Naive thymus-derived CD8-positive, alpha-beta T cell (primary cell): ENCODE data around the gene NUP205. TPM values are rescaled to one million over a fixed set of nuclear protein-coding genes. Genes with fewer than 3 reads are reported as not detected.

Experiments
- ATAC-seq, 2 donors: fragments of 150-1000 bp; cut with Tn5 transposase in 1 of 2; sonication (Bioruptor Pico), chemical (Tn5 transposase) in 1 of 2; 1 replicate in 1 of 2; 2 replicates in 1 of 2; pipeline ENCODE4 v1.10.0; 2021; ENCODE audit warnings: mild to moderate bottlenecking in 2 of 2, moderate library complexity in 2 of 2
- POLR2A ChIA-PET: fragments of 350-600 bp; sonication (Branson Sonifier 250); formaldehyde crosslinking; loops from one replicate; lab custom pipeline; 2021; ENCODE audit warnings: antibody characterized with exemption; lab: Charles Lee
- DNase-seq, 10 donors: peaks; one replicate each; pipeline versions ENCODE4 v3.0.0 to v3.0.0-alpha.2; 2020 to 2022
- H3K27ac Mint-ChIP-seq, 10 donors: one replicate each; pipeline ENCODE4 v1.8.0; 2020 to 2022; ENCODE audit warnings: mild to moderate bottlenecking in 10 of 10, mixed read lengths in 10 of 10, moderate library complexity in 4 of 10, inconsistent platforms in 1 of 10
- H3K27me3 Mint-ChIP-seq, 5 donors: one replicate each; pipeline ENCODE4 v1.8.0; 2021 to 2022; ENCODE audit warnings: mixed read lengths in 5 of 5
- H3K36me3 Mint-ChIP-seq, 3 donors: one replicate each; pipeline ENCODE4 v1.8.0; 2020 to 2022; ENCODE audit warnings: mixed read lengths in 3 of 3, mild to moderate bottlenecking in 2 of 3, inconsistent platforms in 1 of 3
- H3K4me1 Mint-ChIP-seq, 4 donors: one replicate each; pipeline ENCODE4 v1.8.0; 2021 to 2022; ENCODE audit warnings: mixed read lengths in 4 of 4
- H3K4me3 Mint-ChIP-seq, 10 donors: one replicate each; pipeline ENCODE4 v1.8.0; 2020 to 2022; ENCODE audit warnings: mild to moderate bottlenecking in 10 of 10, mixed read lengths in 10 of 10, moderate library complexity in 6 of 10, inconsistent platforms in 1 of 10
- H3K9me3 Mint-ChIP-seq, 9 donors: one replicate each; pipeline ENCODE4 v1.8.0; 2020 to 2022; ENCODE audit warnings: mixed read lengths in 9 of 9, mild to moderate bottlenecking in 3 of 9, inconsistent platforms in 1 of 9, moderate library complexity in 1 of 9
- polyA plus RNA-seq, 3 donors: library from polyadenylated mRNA; unstranded; fragments of 300-500 nt; fragmentation: Illumina TruSeq; gene quantifications; one replicate each; pipeline ENCODE4 v1.2.3, GENCODE V29; 2021
- total RNA-seq, 8 experiments: library from RNA in 2 of 8; stranded (reverse) in 2 of 8; gene quantifications; one replicate each; pipeline ENCODE4 v1.2.3 and lab custom pipeline; 2021 to 2026

The NUP205 gene
- total and polyA plus RNA-seq, 5 experiments from 2014 or later, result 20.5 to 77.8 (median 24.9) TPM

DNA sequence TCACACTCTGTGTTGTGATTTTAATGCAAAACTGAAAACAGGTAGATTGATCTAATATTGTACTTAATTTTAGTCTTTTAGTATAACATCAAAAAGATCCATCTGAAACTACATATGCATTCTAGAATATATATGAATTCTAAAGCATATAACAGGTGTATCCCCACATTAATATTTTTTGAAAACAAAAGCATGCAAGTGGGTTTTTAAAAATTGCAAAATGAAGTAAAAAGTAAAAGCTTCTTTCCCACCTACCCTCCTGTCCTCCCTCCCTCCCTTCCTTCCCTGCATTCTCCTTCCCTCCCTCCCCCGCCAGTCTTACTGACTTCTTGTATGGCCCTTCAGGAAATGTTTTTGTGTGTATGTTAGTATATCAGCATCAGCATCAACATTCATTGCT lies 90.0 kb downstream of the NUP205 start:
- ATAC-seq (no peak), DNase-seq (no peak)
- H3K9me3 Mint-ChIP-seq, result no peaks in the 10 kb centered on the region
- POLR2A ChIA-PET, result no interaction called here
- H3K4me3 Mint-ChIP-seq, result no peak overlapping the region
- peaks cover 0 to 1% (median 0%) of the 10 kb centered on the region in 4 donors for H3K4me1 Mint-ChIP-seq
- peak overlapping the region in 2 of 10 donors; percentile 37 to 78 for H3K27ac Mint-ChIP-seq
- H3K27me3 Mint-ChIP-seq, result no peaks in the 10 kb centered on the region
- H3K36me3 Mint-ChIP-seq, result peaks cover 0 to 69% (median 2%) of the 10 kb centered on the region in 3 donors

DNA sequence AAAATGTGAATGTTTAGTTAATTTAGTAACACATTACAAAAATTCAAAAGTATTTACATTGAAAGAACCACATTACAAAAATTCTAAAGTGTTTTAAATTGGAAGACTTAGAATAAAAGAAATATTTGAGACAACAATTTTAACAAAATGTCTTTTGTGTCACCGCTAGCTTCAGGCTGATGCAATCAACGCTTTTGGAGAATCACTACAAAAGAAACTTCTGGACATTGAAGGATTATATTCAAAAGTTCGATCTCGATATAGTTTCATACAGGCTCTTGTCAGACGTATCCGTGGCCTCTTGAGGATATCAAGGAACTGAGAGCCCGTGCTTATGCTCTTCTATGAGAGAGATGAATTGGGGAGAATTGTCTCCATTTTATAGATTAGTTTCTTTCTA lies 90.5 kb downstream of the NUP205 start:
- peaks cover 0 to 65% (median 2%) of the 10 kb centered on the region in 3 donors for H3K36me3 Mint-ChIP-seq
- no peak overlapping the region for H3K4me3 Mint-ChIP-seq
- DNase-seq (no peak), ATAC-seq (no peak)
- peaks cover 0 to 1% (median 0%) of the 10 kb centered on the region in 4 donors for H3K4me1 Mint-ChIP-seq
- peak overlapping the region in 2 of 10 donors; percentile 37 to 78 for H3K27ac Mint-ChIP-seq
- no peaks in the 10 kb centered on the region for H3K9me3 Mint-ChIP-seq
- no peaks in the 10 kb centered on the region for H3K27me3 Mint-ChIP-seq
- POLR2A ChIA-PET, result no interaction called here

DNA sequence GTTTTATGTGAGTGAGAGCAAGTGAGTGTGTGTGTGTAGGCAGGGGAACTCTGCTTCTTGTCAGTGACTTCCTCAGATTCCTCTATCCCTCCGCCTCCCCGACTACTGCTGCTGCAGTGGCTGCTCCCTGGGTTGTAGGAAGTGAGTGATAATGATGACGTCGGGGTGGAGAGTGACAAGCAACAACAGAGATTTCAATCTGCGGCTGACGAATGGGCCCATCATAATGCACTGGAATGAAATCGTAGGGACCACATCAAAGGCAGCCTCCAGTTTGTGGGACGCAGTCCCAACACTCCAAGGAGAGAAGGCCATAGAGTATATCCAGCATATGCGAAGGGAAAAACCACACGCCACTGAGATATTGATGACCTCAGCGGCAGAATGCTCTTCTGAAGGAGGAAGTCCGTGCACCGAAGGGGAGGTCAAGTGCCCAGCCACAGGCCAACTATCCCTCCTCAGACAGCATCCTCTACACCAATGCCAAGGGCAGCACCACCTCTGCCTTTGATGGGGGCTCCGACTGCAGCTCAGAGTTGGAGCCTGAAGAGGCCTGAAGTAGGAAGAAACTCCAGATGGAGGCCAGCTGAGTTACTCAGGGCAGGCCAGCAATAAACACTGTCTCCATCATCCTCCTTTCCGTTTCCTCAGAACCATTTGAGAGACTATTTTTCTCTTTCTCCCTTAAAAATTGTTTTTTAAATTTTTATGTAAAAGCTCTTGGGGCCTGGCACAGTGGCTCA lies 93.3 kb downstream of the NUP205 start:
- Mint-ChIP-seq H3K4me3 (no peak overlapping the region), H3K27me3 (no peaks in the 10 kb centered on the region), H3K27ac (peak overlapping the region in 3 of 10 donors; percentile 23 to 61 (median 30)), H3K4me1 (no peaks in the 10 kb centered on the region), H3K9me3 (no peaks in the 10 kb centered on the region), H3K36me3 (peaks cover 0 to 38% (median 2%) of the 10 kb centered on the region in 3 donors)
- ATAC-seq, result no peak
- DNase-seq, result no peak
- POLR2A ChIA-PET, result no interaction called here

DNA sequence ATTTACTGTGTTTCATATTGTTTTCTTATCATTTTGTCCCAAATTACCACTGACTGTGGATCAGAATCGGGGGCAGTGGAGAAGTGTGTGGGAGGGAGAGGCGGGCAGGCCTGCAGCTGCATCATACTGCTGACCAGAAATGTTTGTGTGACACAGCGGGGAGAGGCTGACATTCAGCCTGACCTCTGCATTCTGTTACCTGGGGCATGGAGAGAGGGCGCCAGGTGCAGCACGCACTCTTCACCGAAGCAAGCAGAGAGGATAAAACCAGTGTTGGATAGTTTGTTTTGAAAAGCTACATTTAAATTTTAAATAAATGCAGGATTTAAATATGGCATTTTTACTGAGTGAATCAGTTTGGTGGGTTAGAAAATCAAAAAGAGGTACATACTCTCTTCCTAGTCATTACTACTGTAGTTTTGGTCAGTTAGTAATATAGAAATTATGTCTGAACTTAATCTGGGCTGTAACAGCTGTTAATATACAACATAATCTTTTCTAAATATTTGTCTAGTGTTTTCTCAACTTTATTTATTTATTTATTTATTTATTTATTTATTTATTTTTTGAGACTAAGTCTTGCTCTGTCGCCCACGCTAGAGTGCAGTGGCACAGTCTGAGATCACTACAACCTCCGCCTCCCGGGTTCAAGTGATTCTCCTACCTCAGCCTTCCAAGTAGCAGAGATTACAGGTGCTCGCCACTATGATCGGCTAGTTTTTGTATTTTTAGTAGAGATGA lies 95.8 kb downstream of the NUP205 start:
- H3K36me3 Mint-ChIP-seq, result peaks cover 0 to 15% (median 0%) of the 10 kb centered on the region in 3 donors
- H3K9me3 Mint-ChIP-seq, result no peaks in the 10 kb centered on the region
- no peaks in the 10 kb centered on the region for H3K4me1 Mint-ChIP-seq
- no peaks in the 10 kb centered on the region for H3K27me3 Mint-ChIP-seq
- POLR2A ChIA-PET, result no interaction called here
- ATAC-seq (no peak), DNase-seq (no peak)
- H3K4me3 Mint-ChIP-seq, result no peak overlapping the region
- peak overlapping the region in 1 of 10 donors; percentile 77 for H3K27ac Mint-ChIP-seq

DNA sequence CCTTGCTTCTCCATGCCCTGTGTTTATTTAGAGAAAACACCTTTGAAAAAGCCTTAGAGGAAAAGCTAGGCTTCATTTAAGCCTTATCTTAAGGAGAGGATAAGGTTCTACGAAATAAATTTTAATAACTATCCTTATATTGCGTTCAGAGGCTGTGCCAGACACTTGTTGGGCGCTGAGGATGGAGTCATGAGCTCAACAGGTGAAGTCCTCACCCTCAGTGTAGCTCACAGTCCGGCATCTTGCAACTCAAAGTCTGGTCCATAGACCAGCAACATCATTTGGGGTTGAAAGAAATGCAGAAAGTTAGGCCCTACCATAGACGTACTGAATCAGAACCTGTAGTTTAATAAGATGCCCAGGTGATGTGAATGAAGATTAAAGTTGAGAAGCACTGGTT lies 100.8 kb downstream of the NUP205 start:
- Mint-ChIP-seq H3K4me3 (no peak overlapping the region), H3K27me3 (no peaks in the 10 kb centered on the region), H3K4me1 (peaks cover 7 to 15% (median 14%) of the 10 kb centered on the region in 4 donors), H3K9me3 (peaks cover 0 to 3% (median 0%) of the 10 kb centered on the region in 9 donors), H3K27ac (no peak overlapping the region), H3K36me3 (peaks cover 0 to 5% (median 0%) of the 10 kb centered on the region in 3 donors)
- POLR2A ChIA-PET, result no interaction called here
- no peak for ATAC-seq
- no peak for DNase-seq

DNA sequence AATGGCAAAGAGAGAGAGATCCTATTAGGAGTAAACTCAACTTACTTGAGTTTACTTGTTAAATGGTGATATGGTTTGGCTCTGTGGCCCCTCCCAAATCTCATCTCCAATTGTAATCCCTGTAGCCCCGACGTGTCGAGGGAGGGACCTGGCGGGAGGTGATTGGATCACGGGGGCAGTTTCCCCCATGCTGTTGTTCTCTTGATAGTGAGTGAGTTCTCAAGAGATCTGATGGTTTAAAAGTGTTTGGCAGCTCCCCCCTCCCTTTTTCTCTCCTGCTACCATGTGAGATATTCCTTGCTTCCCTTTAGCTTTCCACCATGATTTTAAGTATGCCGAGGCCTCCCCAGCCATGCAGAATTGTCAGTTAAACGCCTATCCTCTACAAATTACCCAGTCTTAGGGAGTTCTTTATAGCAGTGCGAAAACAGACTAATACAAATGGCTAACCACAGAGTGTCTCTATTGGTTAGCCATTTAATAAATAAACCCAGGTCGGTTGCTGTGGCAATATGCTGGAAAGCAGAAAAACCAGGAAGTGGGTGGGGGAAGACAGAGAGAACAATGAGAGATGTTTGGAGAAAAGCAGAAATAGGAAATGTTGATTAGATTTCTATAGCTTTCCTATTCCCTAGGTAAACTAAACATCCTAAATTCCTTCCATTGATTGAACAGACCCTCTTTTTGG lies 101.6 kb downstream of the NUP205 start:
- DNase-seq, result no peak
- peak overlapping the region in 3 of 10 donors; percentile 22 to 49 (median 39) for H3K27ac Mint-ChIP-seq
- POLR2A ChIA-PET, result no interaction called here
- no peaks in the 10 kb centered on the region for H3K27me3 Mint-ChIP-seq
- peaks cover 0 to 5% (median 0%) of the 10 kb centered on the region in 3 donors for H3K36me3 Mint-ChIP-seq
- H3K9me3 Mint-ChIP-seq, result peaks cover 0 to 3% (median 0%) of the 10 kb centered on the region in 9 donors
- peaks cover 10 to 22% (median 21%) of the 10 kb centered on the region in 4 donors for H3K4me1 Mint-ChIP-seq
- H3K4me3 Mint-ChIP-seq, result no peak overlapping the region
- no peak for ATAC-seq

DNA sequence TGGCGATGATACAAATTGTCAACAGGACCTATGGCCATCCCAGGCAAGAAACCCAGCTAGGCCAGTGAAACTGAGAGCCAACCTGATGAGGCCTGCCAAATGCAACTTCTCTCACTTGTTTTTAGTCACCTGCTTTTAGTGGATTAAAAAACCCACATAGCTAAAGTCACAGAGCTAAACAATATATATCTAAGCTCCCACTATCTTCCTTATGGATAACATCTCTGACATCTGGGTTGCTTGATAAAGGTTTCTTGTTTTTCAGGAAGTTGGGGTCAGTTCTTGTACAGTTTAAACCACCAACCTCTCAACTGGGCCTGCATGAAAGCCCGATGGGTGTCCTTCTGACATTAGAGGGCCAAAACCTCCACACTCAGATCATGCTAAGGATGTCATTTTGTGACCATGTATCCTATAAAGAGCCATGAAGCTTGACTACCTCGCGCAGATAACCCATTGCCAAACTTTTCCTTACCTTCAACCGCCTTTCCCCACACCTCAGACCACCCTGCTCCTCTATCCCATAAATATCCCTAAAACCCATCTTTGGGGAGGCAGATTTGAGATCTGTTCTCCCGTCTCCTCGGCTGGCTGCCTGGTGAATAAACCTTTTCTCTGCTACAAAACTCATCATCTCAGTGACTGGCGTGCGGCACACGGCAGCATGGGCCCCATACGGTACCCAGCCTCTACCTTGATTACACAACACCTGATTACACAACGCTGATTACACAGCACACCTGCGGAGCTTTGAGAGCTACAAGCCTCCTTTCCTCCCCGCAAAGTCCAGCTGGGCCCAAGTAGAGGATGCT lies 103.8 kb downstream of the NUP205 start:
- Mint-ChIP-seq H3K27ac (peak overlapping the region; percentile 84 to 97 (median 90)), H3K4me3 (peak overlapping the region; percentile 85 to 98 (median 94)), H3K27me3 (no peaks in the 10 kb centered on the region), H3K4me1 (peaks cover 21 to 42% (median 40%) of the 10 kb centered on the region in 4 donors), H3K36me3 (peaks cover 0 to 5% (median 4%) of the 10 kb centered on the region in 3 donors), H3K9me3 (peaks cover 0 to 3% (median 0%) of the 10 kb centered on the region in 9 donors)
- ATAC-seq (peak; percentile 2 to 10), DNase-seq (peak in 1 of 10 donors; percentile 1)
- POLR2A ChIA-PET, result no interaction called here

DNA sequence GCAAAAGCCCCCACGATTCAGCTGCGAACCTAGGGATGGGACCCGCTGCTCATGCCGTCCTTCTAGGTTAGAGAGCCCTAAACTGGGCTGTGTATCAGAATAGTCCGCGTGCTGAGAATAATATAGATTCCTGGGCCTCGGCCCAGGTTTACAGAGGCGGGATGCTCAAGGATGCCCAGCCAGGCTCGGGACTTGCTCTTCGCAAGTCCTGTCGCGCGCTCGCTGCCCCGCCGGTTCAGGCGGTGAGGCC lies 104.3 kb downstream of the NUP205 start:
- ATAC-seq (no peak), DNase-seq (no peak)
- H3K4me1 Mint-ChIP-seq, result peaks cover 21 to 46% (median 43%) of the 10 kb centered on the region in 4 donors
- no peaks in the 10 kb centered on the region for H3K27me3 Mint-ChIP-seq
- POLR2A ChIA-PET, result interaction anchor here (0.7 to 1.4 kb wide), 4 partner anchors 9 to 389 kb away, joined by 3 to 7 read pairs (median 6); partner anchors contain the start of gene MTPN
- H3K27ac Mint-ChIP-seq, result peak overlapping the region; percentile 84 to 97 (median 90)
- H3K4me3 Mint-ChIP-seq, result peak overlapping the region; percentile 85 to 98 (median 94)
- peaks cover 0 to 9% (median 5%) of the 10 kb centered on the region in 3 donors for H3K36me3 Mint-ChIP-seq
- H3K9me3 Mint-ChIP-seq, result peaks cover 0 to 3% (median 0%) of the 10 kb centered on the region in 9 donors

DNA sequence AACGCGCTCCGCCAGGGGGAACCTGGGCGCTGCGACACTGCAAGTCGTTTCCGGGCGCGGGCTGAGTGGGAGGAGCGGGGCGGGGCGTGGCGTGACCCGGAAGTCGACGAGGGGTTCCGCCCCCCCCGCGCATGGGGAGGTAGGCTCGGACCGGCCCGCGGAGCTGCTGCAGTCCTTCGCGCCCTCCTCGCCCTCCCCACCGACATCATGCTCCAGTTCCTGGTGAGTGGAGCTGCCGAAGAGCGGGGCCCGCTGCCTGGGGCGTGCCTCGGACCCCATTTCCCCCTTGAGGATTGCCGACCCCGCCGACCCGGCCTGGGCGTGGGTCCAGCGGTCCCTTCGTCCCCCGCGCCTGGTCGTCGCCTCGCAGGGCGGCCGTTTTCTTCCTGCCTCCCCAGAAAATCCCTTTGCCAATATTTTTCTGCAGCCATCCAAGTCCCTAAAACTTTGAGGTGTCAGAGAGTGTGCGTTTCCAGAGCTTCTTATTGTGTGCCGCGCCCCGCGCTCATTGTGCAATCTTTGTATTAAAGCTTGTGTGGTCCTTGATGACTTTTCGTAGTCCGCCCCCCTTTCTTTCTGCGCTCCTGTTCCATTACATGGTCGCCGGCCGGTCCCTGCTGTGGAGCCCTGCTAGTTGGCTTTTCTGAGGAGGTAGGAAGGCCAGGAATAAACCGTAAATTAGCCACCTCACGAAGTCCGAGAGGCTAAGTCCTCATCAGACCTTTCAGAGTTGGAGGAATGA lies 104.8 kb downstream of the NUP205 start, which contains the start of gene STMP1:
TSS of gene STMP1 (plus strand) at position 142 of the 742 bp plus-strand sequence.
- peak; percentile 94 to 96 for ATAC-seq
- Mint-ChIP-seq H3K27ac (peak within 1 kb of the TSS; percentile 84 to 97 (median 92)), H3K27me3 (no peaks in the 10 kb centered on the region), H3K36me3 (peaks cover 0 to 9% (median 5%) of the 10 kb centered on the region in 3 donors), H3K4me3 (peak within 1 kb of the TSS; percentile 85 to 98 (median 94)), H3K4me1 (peaks cover 21 to 47% (median 44%) of the 10 kb centered on the region in 4 donors), H3K9me3 (peaks cover 0 to 3% (median 0%) of the 10 kb centered on the region in 9 donors)
- peak; percentile 89 to 98 (median 94) for DNase-seq
- POLR2A ChIA-PET, result interaction anchor here (0.7 to 1.4 kb wide), 5 partner anchors 9 to 388 kb away, joined by 3 to 7 read pairs (median 5); partner anchors contain the start of gene MTPN

DNA sequence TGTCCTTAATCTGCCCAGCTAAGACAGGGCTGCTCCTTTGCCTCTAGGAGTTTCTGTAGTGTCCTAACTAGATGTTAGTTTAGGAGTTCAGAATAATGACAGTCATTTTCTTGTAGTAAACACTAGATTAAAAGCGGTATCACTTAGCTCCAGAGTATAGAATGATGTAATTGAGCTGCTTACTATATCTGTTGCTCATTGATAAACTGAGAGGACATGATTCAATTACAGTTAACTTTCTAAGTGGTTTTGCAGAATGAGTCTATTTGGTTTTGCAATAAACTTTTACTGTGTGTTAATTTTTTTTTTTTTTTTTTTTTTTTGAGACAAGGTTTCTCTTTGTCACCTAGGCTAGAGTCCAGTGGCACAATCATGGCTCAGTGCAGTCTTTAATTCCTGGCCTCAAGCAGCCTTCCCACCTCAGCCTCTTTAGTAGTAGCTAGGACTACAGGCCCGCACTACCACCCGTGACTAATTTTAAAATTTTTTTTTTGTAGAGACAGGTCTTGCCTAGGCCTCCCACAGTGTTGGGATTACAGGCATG lies 106.4 kb downstream of the NUP205 start:
- DNase-seq, result no peak
- ATAC-seq, result no peak
- POLR2A ChIA-PET, result no interaction called here

DNA sequence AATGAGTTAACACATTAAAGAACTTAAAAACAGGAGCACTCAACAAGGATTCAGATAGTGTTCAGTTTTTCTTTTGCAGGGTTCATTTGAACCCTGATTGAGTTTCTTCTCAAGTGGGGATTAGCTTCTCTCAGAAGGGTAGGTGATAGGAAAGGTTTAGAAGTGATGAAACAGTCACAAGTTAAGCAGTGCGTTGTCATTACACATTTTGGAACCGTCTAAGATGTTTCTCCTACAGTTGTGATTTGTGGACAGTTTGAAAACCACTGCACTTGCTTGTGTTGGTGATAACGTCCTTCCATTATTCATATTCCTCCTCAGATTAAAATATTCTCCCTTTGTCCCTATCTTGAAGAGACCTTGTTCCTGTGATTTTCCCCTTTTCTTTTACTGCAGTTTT lies 107.3 kb downstream of the NUP205 start:
- H3K27me3 Mint-ChIP-seq, result no peaks in the 10 kb centered on the region
- H3K4me1 Mint-ChIP-seq, result peaks cover 33 to 68% (median 62%) of the 10 kb centered on the region in 4 donors
- peak overlapping the region in 3 of 10 donors; percentile 53 to 98 (median 91) for H3K4me3 Mint-ChIP-seq
- ATAC-seq, result no peak
- DNase-seq, result no peak
- POLR2A ChIA-PET, result interaction anchor here (0.7 kb wide), 1 partner anchor 156 kb away, joined by 3 read pairs; no protein-coding TSS in a partner anchor
- peak overlapping the region in 3 of 10 donors; percentile 3 to 48 (median 19) for H3K27ac Mint-ChIP-seq
- peaks cover 5 to 27% (median 9%) of the 10 kb centered on the region in 3 donors for H3K36me3 Mint-ChIP-seq
- peaks cover 0 to 3% (median 0%) of the 10 kb centered on the region in 9 donors for H3K9me3 Mint-ChIP-seq

More for the DNA sequence above, 106.4 kb downstream of the NUP205 start:
- Mint-ChIP-seq H3K4me3 (peak overlapping the region; percentile 69 to 98 (median 88)), H3K4me1 (peaks cover 29 to 60% (median 54%) of the 10 kb centered on the region in 4 donors), H3K27me3 (no peaks in the 10 kb centered on the region), H3K36me3 (peaks cover 5 to 21% (median 5%) of the 10 kb centered on the region in 3 donors), H3K27ac (peak overlapping the region in 7 of 10 donors; percentile 47 to 90 (median 59)), H3K9me3 (peaks cover 0 to 3% (median 0%) of the 10 kb centered on the region in 9 donors)
